A172 (cell line): ENCODE data around the gene ZNF516. TPM values are rescaled to one million over a fixed set of nuclear protein-coding genes. Genes with fewer than 3 reads are reported as not detected.
"Not testable (repeated sequence)": the region's sequence is repeated elsewhere in the genome, so short reads cannot be mapped to it uniquely, and the experiment has no call there.

Experiments used
- DNase-seq: peaks from one replicate; pipeline ENCODE4 v3.0.0-alpha.2; 2015; ENCODE audit warnings: low spot score
- total RNA-seq: library from RNA; depleted of rRNA; stranded (reverse); fragments of >200 nt; shearing (Covaris generic); gene quantifications from 2 replicates; pipeline ENCODE4 v1.2.3, GENCODE V29; 2014; rRNA removed

Gene ZNF516, protein sequence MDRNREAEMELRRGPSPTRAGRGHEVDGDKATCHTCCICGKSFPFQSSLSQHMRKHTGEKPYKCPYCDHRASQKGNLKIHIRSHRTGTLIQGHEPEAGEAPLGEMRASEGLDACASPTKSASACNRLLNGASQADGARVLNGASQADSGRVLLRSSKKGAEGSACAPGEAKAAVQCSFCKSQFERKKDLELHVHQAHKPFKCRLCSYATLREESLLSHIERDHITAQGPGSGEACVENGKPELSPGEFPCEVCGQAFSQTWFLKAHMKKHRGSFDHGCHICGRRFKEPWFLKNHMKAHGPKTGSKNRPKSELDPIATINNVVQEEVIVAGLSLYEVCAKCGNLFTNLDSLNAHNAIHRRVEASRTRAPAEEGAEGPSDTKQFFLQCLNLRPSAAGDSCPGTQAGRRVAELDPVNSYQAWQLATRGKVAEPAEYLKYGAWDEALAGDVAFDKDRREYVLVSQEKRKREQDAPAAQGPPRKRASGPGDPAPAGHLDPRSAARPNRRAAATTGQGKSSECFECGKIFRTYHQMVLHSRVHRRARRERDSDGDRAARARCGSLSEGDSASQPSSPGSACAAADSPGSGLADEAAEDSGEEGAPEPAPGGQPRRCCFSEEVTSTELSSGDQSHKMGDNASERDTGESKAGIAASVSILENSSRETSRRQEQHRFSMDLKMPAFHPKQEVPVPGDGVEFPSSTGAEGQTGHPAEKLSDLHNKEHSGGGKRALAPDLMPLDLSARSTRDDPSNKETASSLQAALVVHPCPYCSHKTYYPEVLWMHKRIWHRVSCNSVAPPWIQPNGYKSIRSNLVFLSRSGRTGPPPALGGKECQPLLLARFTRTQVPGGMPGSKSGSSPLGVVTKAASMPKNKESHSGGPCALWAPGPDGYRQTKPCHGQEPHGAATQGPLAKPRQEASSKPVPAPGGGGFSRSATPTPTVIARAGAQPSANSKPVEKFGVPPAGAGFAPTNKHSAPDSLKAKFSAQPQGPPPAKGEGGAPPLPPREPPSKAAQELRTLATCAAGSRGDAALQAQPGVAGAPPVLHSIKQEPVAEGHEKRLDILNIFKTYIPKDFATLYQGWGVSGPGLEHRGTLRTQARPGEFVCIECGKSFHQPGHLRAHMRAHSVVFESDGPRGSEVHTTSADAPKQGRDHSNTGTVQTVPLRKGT
- total RNA-seq = 2.1 and 4.8 TPM in 2 replicates

- no peak for DNase-seq
Observed at GRCh38 chr18:76495006-76495370, at the start of gene ZNF516. Gene ZNF516, minus strand, starts transcription at chr18:76495242. Its CDS starts 52,188 bp downstream, at chr18:76443054.

GRCh38 chr18:76538846-76539245 is 43.8 kb upstream of the ZNF516 start:
- no peak for DNase-seq

DNA sequence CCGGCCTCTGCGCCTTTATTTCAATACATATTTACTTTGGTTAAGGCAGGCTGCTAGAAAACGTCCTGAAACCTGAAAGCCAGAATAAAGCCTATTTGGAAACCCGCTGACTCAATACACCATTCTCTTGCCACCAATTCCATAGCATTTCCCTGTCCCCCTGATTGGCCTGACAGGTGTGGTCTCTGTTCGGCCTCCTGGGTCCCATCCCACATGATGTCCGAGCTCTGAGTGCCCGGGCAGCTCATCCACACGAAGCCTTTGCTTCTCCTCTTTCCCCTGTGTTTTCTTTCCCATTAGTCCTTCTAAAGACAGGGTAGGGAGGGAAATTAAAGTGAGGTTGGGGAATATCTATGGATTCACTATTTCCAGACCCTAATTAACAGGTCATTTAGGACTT is 42.6 kb upstream of the ZNF516 start:
- DNase-seq = no peak

DNA sequence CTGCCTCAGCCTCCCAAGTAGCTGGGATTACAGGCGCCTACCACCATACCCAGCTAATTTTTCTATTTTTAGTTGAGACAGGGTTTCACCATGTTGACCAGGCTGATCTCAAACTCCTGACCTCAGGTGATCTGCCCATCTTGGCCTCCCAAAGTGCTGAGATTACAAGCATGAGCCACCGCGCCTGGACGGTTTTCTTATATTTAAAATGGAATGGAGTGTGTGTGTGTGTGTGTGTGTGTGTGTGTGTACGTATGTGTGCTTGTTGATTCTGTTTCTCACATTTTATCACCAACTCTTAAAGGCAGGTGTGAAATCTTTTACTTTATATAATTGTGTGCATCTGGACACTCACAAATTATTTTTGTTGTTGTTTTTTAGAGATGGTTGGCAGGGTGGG is 41.6 kb upstream of the ZNF516 start:
- DNase-seq = not testable (repeated sequence)

DNA sequence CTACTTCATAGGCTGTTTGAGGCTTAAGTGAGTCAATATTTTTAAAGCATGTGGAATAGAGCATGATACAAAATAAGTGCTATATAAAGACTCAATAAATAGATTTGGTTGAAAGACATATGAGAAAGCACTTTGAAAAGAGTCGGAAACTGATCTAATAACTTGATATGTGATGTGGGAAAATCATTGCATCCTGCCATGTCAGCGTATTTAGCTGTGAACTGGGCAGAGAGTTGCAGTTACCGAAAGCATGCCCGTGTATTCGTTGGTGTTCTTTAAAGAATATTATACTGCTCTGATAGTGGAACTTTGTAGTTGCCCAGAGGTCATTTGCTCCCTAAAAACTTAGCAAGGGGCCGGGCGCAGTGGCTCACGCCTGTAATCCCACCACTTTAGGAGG is 37.8 kb upstream of the ZNF516 start:
- no peak for DNase-seq

GRCh38 chr18:76530846-76531245 is 35.8 kb upstream of the ZNF516 start:
- DNase-seq = no peak

GRCh38 chr18:76530391-76530790 is 35.3 kb upstream of the ZNF516 start:
- no peak for DNase-seq

DNA sequence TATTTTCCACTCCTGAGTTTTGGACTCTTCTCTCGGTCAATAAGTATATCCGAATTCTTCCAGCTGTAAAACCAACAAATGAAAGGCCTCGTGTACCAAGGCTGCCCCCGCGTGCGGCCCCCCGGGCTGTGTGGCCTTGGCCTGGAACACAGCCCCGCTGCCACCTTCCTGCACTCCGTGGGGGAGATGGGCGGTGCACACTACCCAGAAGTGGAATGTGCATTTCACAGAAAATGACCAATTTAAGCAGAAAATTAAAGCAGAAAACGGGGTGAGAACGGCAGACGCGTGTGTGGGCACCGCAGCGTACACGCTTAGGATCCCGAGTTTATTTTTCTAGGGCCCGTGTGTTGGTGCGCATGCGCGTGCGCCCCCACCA is 34.4 kb upstream of the ZNF516 start:
- no peak for DNase-seq

DNA sequence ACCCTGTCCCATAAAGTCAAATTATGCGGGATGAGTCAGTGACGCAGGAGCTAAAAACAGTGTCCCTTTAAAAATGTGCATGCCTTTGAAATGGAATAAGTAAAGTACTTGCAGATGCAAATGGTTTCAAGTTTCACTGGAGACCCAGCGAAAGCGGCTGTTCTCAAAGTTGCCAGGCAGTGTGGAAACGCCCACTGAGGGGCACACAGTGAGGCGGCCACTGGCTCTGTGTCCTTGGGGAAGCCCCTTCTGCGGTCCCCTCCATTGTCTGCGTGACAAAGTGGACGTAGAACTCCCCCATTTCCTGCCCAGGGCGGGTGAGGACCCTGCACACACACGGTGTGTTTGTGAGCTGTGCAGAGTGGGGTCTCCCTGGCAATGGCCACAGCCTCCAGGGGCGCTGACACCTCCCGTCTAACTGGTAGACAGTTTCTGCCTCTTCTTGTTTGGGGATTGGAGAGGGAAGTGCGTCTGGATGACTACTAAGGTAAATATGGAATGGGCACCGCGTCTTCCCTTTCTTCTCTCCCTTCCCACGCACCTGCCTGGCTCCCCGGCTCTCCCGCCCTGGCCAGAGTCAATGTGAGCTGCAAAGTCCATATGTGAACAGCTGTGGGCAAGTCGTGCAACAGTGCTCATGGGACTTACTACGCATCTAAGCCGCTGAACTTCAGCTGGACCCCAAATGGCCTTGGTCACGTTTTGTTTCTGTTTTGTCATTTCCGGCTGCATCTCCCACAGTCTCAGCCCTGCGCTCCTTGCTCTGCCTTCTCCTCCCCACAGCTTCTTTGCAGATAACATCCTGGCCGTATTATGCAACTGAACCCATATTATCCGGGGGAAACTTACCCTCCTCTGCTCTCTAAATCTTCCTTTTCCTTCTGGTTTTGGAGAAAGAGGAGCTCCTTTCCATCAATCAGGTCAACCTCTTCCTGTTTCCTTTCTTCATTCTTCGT is 33.7 kb upstream of the ZNF516 start:
- no peak for DNase-seq

GRCh38 chr18:76525911-76526310 is 30.9 kb upstream of the ZNF516 start:
- DNase-seq = no peak

- DNase-seq = no peak
Observed at GRCh38 chr18:76524900-76525698, 30.1 kb upstream of the ZNF516 start.

- DNase-seq = no peak
Observed at GRCh38 chr18:76524477-76524876, 29.4 kb upstream of the ZNF516 start.

DNA sequence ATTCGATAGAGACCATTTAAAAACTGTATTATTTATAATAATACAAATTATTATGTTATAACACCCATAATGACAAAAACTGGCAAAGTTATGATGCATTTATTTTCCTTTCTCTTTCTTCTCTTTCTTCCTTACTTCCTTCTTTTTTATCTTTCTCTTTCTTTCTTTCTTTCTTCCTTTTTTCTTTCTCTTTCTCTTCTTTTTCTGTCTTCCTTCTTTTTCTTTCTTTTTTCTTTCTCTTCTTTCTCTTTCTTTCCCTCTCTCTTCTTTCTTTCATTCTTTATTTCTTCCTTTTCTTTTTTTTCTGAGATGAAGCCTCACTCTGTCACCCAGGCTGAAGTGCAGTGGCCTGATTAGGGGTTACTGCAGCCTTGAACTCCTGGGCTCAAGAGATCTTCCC is 27.5 kb upstream of the ZNF516 start:
- no peak for DNase-seq

DNA sequence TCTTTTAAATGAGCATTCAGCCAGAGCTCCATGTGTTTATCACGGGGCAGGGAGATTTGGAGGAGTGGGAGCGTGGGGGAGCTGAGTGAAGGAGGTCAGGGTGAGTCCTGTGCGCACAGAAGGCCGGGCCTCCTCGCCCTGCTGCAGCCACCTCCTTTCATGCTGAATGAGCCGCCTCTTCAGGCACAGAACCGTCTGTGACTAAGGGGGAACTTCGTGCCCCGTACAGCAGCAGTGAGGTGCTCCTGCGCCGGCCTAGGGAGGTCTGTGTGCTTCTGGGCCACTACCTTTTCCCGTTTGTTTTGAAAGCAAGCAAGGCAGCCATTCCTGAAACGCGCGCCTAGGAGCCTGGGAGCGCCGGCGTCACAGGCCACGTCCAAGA is 27.1 kb upstream of the ZNF516 start:
- DNase-seq = no peak

GRCh38 chr18:76521417-76522121 is 26.5 kb upstream of the ZNF516 start:
- DNase-seq = no peak

- no peak for DNase-seq
Observed at GRCh38 chr18:76518860-76519538, 24.0 kb upstream of the ZNF516 start.

GRCh38 chr18:76518123-76518859 is 23.2 kb upstream of the ZNF516 start:
- DNase-seq = no peak

- DNase-seq = no peak
Observed at GRCh38 chr18:76515576-76515975, 20.5 kb upstream of the ZNF516 start.
